Neuronal stem cell (in vitro differentiated cells): ENCODE data around the gene BHLHA9.
A peak's percentile ranks its signal among the peaks of the same experiment; 100 is the strongest.

Experiments
- DNase-seq: peaks from one replicate; pipeline ENCODE4 v3.0.0-alpha.2; 2013; ENCODE audit warnings: low spot score
- H2AFZ ChIP-seq: one replicate; pipeline ENCODE4 v1.6.1; 2013; ENCODE audit warnings: mild to moderate bottlenecking, low read length, inconsistent platforms
- H2AK5ac ChIP-seq: 2 replicates; pipeline ENCODE4 v1.6.1; 2013; ENCODE audit warnings: low read depth, mild to moderate bottlenecking, inconsistent platforms, low read length, moderate library complexity, mixed read lengths
- H2BK120ac ChIP-seq: 2 replicates; pipeline ENCODE4 v1.6.1; 2013; ENCODE audit warnings: low read depth, mild to moderate bottlenecking, inconsistent platforms, low read length, moderate library complexity, mixed read lengths
- H2BK12ac ChIP-seq: one replicate; pipeline ENCODE4 v1.6.1; 2013; ENCODE audit warnings: low read length, inconsistent platforms
- H2BK15ac ChIP-seq: 2 replicates; pipeline ENCODE4 v1.6.1; 2013; ENCODE audit warnings: mild to moderate bottlenecking, low read length, inconsistent platforms, mixed read lengths
- H2BK5ac ChIP-seq: one replicate; pipeline ENCODE4 v1.6.1; 2013; ENCODE audit warnings: inconsistent platforms, mild to moderate bottlenecking, low read length, moderate library complexity
- H3K14ac ChIP-seq: one replicate; pipeline ENCODE4 v1.6.1; 2013; ENCODE audit warnings: low read length, inconsistent platforms
- H3K18ac ChIP-seq: 2 replicates; pipeline ENCODE4 v1.6.1; 2013; ENCODE audit warnings: low read length, inconsistent platforms
- H3K23ac ChIP-seq: 2 replicates; pipeline ENCODE4 v1.6.1; 2013; ENCODE audit warnings: low read depth, mild to moderate bottlenecking, mixed read lengths, low read length, inconsistent platforms; ENCODE audit not compliant: poor library complexity
- H3K27ac ChIP-seq: replicated peaks from 3 replicates; pipeline ENCODE4 v1.5.1; 2013; ENCODE audit warnings: low read length, inconsistent platforms
- H3K27me3 ChIP-seq, 3 experiments: 2 replicates each; pipeline ENCODE4 v1.6.1; 2013; ENCODE audit warnings: low read length in 3 of 3, mild to moderate bottlenecking in 2 of 3, inconsistent platforms in 1 of 3, low read depth in 1 of 3, mixed read lengths in 1 of 3, moderate library complexity in 1 of 3; ENCODE audit not compliant: control insufficient read depth in 3 of 3, insufficient read depth in 3 of 3
- H3K36me3 ChIP-seq, 2 donors: replicated peaks in 1 of 2; 2 replicates each; pipeline ENCODE4 v1.6.1; 2013; ENCODE audit warnings: low read length in 2 of 2; ENCODE audit not compliant: control insufficient read depth in 2 of 2, insufficient read depth in 2 of 2
- H3K4ac ChIP-seq: 2 replicates; pipeline ENCODE4 v1.6.1; 2013; ENCODE audit warnings: inconsistent platforms, mild to moderate bottlenecking, low read length, moderate library complexity
- H3K4me1 ChIP-seq, 2 donors: 1 replicate in 1 of 2; 2 replicates in 1 of 2; pipeline ENCODE4 v1.6.1; 2013; ENCODE audit warnings: low read length in 2 of 2, low read depth in 1 of 2; ENCODE audit not compliant: control insufficient read depth in 2 of 2, insufficient read depth in 1 of 2
- H3K4me2 ChIP-seq: one replicate; pipeline ENCODE4 v1.6.1; 2013; ENCODE audit warnings: mild to moderate bottlenecking, low read length, inconsistent platforms; ENCODE audit not compliant: insufficient read depth, poor library complexity, severe bottlenecking
- H3K4me3 ChIP-seq, 2 donors: 2 replicates each; pipeline ENCODE4 v1.5.1; 2013; ENCODE audit warnings: low read length in 2 of 2, mild to moderate bottlenecking in 2 of 2, inconsistent platforms in 1 of 2, moderate library complexity in 1 of 2
- H3K79me1 ChIP-seq: one replicate; pipeline ENCODE4 v1.6.1; 2013; ENCODE audit warnings: low read depth, mild to moderate bottlenecking, inconsistent platforms, low read length, moderate library complexity
- H3K9ac ChIP-seq: one replicate; pipeline ENCODE4 v1.6.1; 2013; ENCODE audit warnings: mild to moderate bottlenecking, low read depth, low read length, inconsistent platforms; ENCODE audit not compliant: poor library complexity
- H3K9me3 ChIP-seq, 2 donors: replicated peaks in 1 of 2; 2 replicates each; pipeline versions ENCODE3 to v1.6.1; 2013; ENCODE audit warnings: low read length in 2 of 2, mild to moderate bottlenecking in 2 of 2, inconsistent platforms in 1 of 2, low read depth in 1 of 2, mixed read lengths in 1 of 2, moderate library complexity in 1 of 2; ENCODE audit not compliant: control insufficient read depth in 2 of 2, insufficient read depth in 1 of 2
- H4K8ac ChIP-seq: one replicate; pipeline ENCODE4 v1.6.1; 2013; ENCODE audit warnings: low read depth, mild to moderate bottlenecking, inconsistent platforms, low read length, moderate library complexity
- H4K91ac ChIP-seq: one replicate; pipeline ENCODE4 v1.6.1; 2013; ENCODE audit warnings: low read length, low read depth, mild to moderate bottlenecking, inconsistent platforms; ENCODE audit not compliant: poor library complexity
- WGBS, 2 donors: extraction: QIAGEN DNeasy Blood & Tissue Kit; methylation state at CpG; one replicate each; pipeline ENCODE4 v1.1.7; 2013; ENCODE audit warnings: missing lambda C conversion rate in 2 of 2, mixed read lengths in 1 of 2; ENCODE audit not compliant: insufficient read length in 2 of 2, insufficient replicate concordance in 1 of 2; ENCODE audit errors: extremely low coverage in 2 of 2; 5-methylcytosine and 5-hydroxymethylcytosine counted together

Gene BHLHA9

GRCh38 chr17:1232331-1232730 lies 37.9 kb upstream of the BHLHA9 start:
- Histone ChIP-seq H2BK12ac (no peak overlapping the region), H3K4me2 (no peak overlapping the region), H2AFZ (no peak overlapping the region), H4K8ac (no peak overlapping the region), H3K18ac (peak overlapping the region; percentile 41), H2BK15ac (no peak overlapping the region), H3K4me1 (peaks cover 4% of the 10 kb centered on the region in 2 donors), H3K79me1 (no peaks in the 10 kb centered on the region), H4K91ac (no peak overlapping the region), H2BK120ac (no peak overlapping the region), H3K9ac (no peak overlapping the region), H3K14ac (peak overlapping the region; percentile 56), H3K27me3 (peaks cover 23 to 50% (median 38%) of the 10 kb centered on the region in 3 experiments), H3K36me3 (no peaks in the 10 kb centered on the region), H3K4ac (no peak overlapping the region), H3K27ac (no peak overlapping the region), H2BK5ac (no peak overlapping the region), H3K9me3 (no peaks in the 10 kb centered on the region), H3K23ac (no peak overlapping the region), H3K4me3 (no peak overlapping the region), H2AK5ac (no peak overlapping the region)
- WGBS, 2 donors: no CpG with 5 or more reads among the region's 8 CpGs
- no peak for DNase-seq

- H3K4me3 ChIP-seq: no peak overlapping the region
- no peaks in the 10 kb centered on the region for H3K36me3 ChIP-seq
- no peak overlapping the region for H3K9ac ChIP-seq
- no peaks in the 10 kb centered on the region for H3K9me3 ChIP-seq
- H2AK5ac ChIP-seq: no peak overlapping the region
- H2AFZ ChIP-seq: no peak overlapping the region
- H3K27me3 ChIP-seq: peaks cover 20 to 46% (median 33%) of the 10 kb centered on the region in 3 experiments
- H3K27ac ChIP-seq: no peak overlapping the region
- peak overlapping the region; percentile 56 for H3K14ac ChIP-seq
- no peak overlapping the region for H4K8ac ChIP-seq
- no peak for DNase-seq
- H3K4me2 ChIP-seq: no peak overlapping the region
- H3K23ac ChIP-seq: no peak overlapping the region
- peaks cover 3 to 4% of the 10 kb centered on the region in 2 donors for H3K4me1 ChIP-seq
- no peak overlapping the region for H4K91ac ChIP-seq
- no peak overlapping the region for H3K18ac ChIP-seq
- H3K4ac ChIP-seq: no peak overlapping the region
- H2BK15ac ChIP-seq: no peak overlapping the region
- no peaks in the 10 kb centered on the region for H3K79me1 ChIP-seq
- H2BK5ac ChIP-seq: no peak overlapping the region
- H2BK120ac ChIP-seq: no peak overlapping the region
- H2BK12ac ChIP-seq: no peak overlapping the region
- WGBS, 2 donors: no CpG with 5 or more reads among the region's 11 CpGs
Measured at GRCh38 chr17:1232786-1233185, 37.5 kb upstream of the BHLHA9 start.

GRCh38 chr17:1234455-1234854 lies 35.8 kb upstream of the BHLHA9 start:
- peaks cover 7 to 29% (median 17%) of the 10 kb centered on the region in 3 experiments for H3K27me3 ChIP-seq
- no peak overlapping the region for H3K9ac ChIP-seq
- H2BK12ac ChIP-seq: no peak overlapping the region
- no peak overlapping the region for H3K18ac ChIP-seq
- H2BK120ac ChIP-seq: no peak overlapping the region
- H3K79me1 ChIP-seq: no peaks in the 10 kb centered on the region
- H3K9me3 ChIP-seq: peaks cover 0 to 3% of the 10 kb centered on the region in 2 donors
- H3K14ac ChIP-seq: no peak overlapping the region
- no peak overlapping the region for H2AK5ac ChIP-seq
- no peak overlapping the region for H3K23ac ChIP-seq
- H3K4me1 ChIP-seq: peaks cover 0 to 2% of the 10 kb centered on the region in 2 donors
- no peak overlapping the region for H3K27ac ChIP-seq
- no CpG with 5 or more reads among the region's 4 CpGs for WGBS, 2 donors
- H2BK5ac ChIP-seq: no peak overlapping the region
- H2AFZ ChIP-seq: no peak overlapping the region
- no peaks in the 10 kb centered on the region for H3K36me3 ChIP-seq
- H4K91ac ChIP-seq: no peak overlapping the region
- no peak for DNase-seq
- H3K4me2 ChIP-seq: no peak overlapping the region
- H4K8ac ChIP-seq: no peak overlapping the region
- H3K4ac ChIP-seq: no peak overlapping the region
- H3K4me3 ChIP-seq: no peak overlapping the region
- H2BK15ac ChIP-seq: no peak overlapping the region

GRCh38 chr17:1237471-1237870 lies 32.8 kb upstream of the BHLHA9 start:
- no CpG with 5 or more reads among the region's 6 CpGs for WGBS, 2 donors
- Histone ChIP-seq H3K4me3 (no peak overlapping the region), H4K8ac (no peak overlapping the region), H3K14ac (no peak overlapping the region), H2AFZ (no peak overlapping the region), H2BK15ac (no peak overlapping the region), H3K4ac (no peak overlapping the region), H4K91ac (no peak overlapping the region), H3K36me3 (no peaks in the 10 kb centered on the region), H2BK12ac (no peak overlapping the region), H2BK5ac (no peak overlapping the region), H3K23ac (no peak overlapping the region), H3K9ac (no peak overlapping the region), H3K79me1 (no peaks in the 10 kb centered on the region), H3K4me2 (no peak overlapping the region), H3K4me1 (no peaks in the 10 kb centered on the region), H3K9me3 (peaks cover 0 to 3% of the 10 kb centered on the region in 2 donors), H3K27me3 (peaks cover 0 to 3% (median 0%) of the 10 kb centered on the region in 3 experiments), H2BK120ac (no peak overlapping the region), H3K27ac (no peak overlapping the region), H3K18ac (no peak overlapping the region), H2AK5ac (no peak overlapping the region)
- DNase-seq: no peak
